ENCODE measurements around the gene TTC38.
"Not testable (repeated sequence)": the region's sequence is repeated elsewhere in the genome, so short reads cannot be mapped to it uniquely, and the experiment has no call there.

Gene TTC38

GRCh38 chr22:46300491-46300890 lies 32.7 kb downstream of the TTC38 start:
- no peak for TF ChIP-seq CTCF (IDR thresholded peaks at IDR 0.05; ENCODE audit: extremely low read depth, insufficient read depth, missing control alignments)
- DNase-seq (ENCODE audit: low spot score), result no peak
- in situ Hi-C loops (cut with MboI; ENCODE audit: low pct_unique_long_range_greater_than_20kb, low sequenced_read_pairs, unreplicated experiment), result loop anchor here (10.0 kb wide), 1 partner anchor 286 kb away; no protein-coding TSS in a partner anchor

DNA sequence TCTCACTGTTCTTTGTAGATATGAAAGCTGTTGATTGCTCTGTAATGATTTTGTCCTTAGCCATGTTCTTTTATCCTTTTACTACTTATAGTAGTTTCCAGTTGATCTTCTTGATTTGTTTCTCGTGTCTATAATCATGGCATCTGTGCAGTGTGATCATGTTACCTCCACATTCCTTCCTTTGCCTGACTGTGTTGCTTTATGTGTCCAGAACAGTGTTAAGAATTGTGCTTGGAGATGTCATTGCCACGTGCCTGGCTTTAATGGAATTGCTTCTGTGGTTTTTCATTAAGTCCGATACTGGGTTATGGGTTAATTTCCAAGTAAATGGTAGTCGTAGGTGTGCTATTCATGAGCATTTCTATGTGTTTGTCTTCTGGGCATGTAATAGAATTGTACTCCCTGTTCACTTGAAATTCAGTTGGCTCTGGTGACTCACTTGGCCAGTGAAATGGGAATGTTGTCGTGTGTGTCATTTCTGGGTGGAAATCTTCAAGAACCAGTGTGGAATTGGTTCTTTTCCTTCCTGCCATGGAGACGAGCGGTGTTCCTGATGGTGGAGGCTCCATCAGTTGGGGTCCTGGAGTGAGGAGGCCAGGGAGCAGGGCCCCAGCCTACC lies 35.6 kb downstream of the TTC38 start:
- in situ Hi-C loops (cut with MboI; ENCODE audit: low pct_unique_long_range_greater_than_20kb, low sequenced_read_pairs, unreplicated experiment), result loop anchor here (10.0 kb wide), 1 partner anchor 289 kb away; no protein-coding TSS in a partner anchor
- no peak for DNase-seq (ENCODE audit: low spot score)
- TF ChIP-seq CTCF (IDR thresholded peaks at IDR 0.05; ENCODE audit: extremely low read depth, insufficient read depth, missing control alignments), result no peak

- no peak for TF ChIP-seq CTCF (IDR thresholded peaks at IDR 0.05; ENCODE audit: extremely low read depth, insufficient read depth, missing control alignments)
- no peak for DNase-seq (ENCODE audit: low spot score)
- in situ Hi-C loops (cut with MboI; ENCODE audit: low pct_unique_long_range_greater_than_20kb, low sequenced_read_pairs, unreplicated experiment), result loop anchor here (10.0 kb wide), 1 partner anchor 294 kb away; no protein-coding TSS in a partner anchor
These were observed 40.6 kb downstream of the TTC38 start for GRCh38 chr22:46308283-46308988.

GRCh38 chr22:46309526-46310085 lies 41.8 kb downstream of the TTC38 start:
- in situ Hi-C loops (cut with MboI; ENCODE audit: low pct_unique_long_range_greater_than_20kb, low sequenced_read_pairs, unreplicated experiment), result loop anchor here (10.0 kb wide), 2 partner anchors 185 to 295 kb away; no protein-coding TSS in a partner anchor
- TF ChIP-seq CTCF (IDR thresholded peaks at IDR 0.05; ENCODE audit: extremely low read depth, insufficient read depth, missing control alignments), result no peak
- DNase-seq (ENCODE audit: low spot score), result no peak

DNA sequence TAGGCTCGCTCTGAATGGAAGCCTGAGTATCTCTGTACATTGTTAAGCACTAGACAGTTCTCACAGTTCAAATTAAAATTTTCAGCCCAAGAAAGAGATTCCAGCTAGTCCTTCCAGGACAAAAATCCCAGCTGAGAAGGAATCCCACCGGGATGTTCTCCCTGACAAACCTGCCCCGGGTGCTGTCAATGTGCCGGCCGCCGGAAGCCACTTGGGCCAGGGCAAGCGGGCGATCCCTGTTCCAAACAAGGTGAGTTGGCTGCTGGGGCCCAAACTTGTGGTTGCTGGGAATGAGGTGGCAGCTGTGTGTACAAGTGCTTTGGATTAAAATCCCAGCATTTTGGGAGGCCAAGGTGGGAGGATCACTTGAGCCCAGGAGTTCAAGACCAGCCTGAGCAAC lies 44.2 kb downstream of the TTC38 start:
- in situ Hi-C loops (cut with MboI; ENCODE audit: low pct_unique_long_range_greater_than_20kb, low sequenced_read_pairs, unreplicated experiment), result loop anchor here (10.0 kb wide), 1 partner anchor 187 kb away; no protein-coding TSS in a partner anchor
- no peak for TF ChIP-seq CTCF (IDR thresholded peaks at IDR 0.05; ENCODE audit: extremely low read depth, insufficient read depth, missing control alignments)
- DNase-seq (ENCODE audit: low spot score), result no peak

DNA sequence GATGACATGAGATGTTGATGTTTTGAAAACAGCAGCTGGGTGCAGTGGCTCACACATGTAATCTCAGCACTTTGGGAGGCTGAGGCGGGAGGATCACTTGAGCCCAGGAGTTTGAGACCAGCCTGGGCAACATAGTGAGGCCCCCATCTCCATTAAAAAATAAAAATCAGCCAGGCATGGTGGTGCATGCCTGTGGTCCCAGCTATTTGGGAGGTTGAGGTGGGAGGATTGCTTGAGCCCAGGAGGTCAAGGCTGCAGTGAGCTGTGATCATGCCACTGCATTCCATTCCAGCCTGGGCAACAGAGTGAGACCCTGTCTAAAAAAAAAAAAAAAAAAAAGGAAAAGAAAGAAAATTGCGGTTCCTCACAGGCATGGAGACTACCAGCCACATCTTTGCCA lies 45.0 kb downstream of the TTC38 start:
- DNase-seq (ENCODE audit: low spot score), result not testable (repeated sequence)
- in situ Hi-C loops (cut with MboI; ENCODE audit: low pct_unique_long_range_greater_than_20kb, low sequenced_read_pairs, unreplicated experiment), result loop anchor here (10.0 kb wide), 1 partner anchor 188 kb away; no protein-coding TSS in a partner anchor

DNA sequence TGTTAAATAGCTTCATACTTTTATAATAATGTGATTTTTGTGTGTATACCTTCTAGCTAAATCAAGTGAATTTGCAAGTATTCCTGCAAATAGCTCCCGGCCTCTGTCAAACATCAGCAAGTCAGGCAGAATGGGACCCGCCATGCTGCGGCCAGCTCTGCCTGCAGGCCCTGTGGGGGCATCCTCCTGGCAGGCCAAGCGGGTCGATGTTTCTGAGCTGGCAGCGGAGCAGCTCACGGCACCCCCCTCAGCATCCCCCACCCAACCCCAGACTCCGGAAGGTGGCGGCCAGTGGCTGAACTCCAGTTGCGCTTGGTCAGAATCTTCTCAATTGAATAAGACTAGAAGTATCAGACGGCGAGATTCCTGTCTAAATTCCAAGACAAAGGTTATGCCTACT lies 48.2 kb downstream of the TTC38 start:
- in situ Hi-C loops (cut with MboI; ENCODE audit: low pct_unique_long_range_greater_than_20kb, low sequenced_read_pairs, unreplicated experiment), result loop anchor here (10.0 kb wide), 1 partner anchor 191 kb away; no protein-coding TSS in a partner anchor

More for the DNA sequence above, 48.2 kb downstream of the TTC38 start:
- DNase-seq (ENCODE audit: low spot score), result no peak
- no peak for TF ChIP-seq CTCF (IDR thresholded peaks at IDR 0.05; ENCODE audit: extremely low read depth, insufficient read depth, missing control alignments)

All from GM13977 (cell line).